ENCODE results near the gene PCARE.

DNA sequence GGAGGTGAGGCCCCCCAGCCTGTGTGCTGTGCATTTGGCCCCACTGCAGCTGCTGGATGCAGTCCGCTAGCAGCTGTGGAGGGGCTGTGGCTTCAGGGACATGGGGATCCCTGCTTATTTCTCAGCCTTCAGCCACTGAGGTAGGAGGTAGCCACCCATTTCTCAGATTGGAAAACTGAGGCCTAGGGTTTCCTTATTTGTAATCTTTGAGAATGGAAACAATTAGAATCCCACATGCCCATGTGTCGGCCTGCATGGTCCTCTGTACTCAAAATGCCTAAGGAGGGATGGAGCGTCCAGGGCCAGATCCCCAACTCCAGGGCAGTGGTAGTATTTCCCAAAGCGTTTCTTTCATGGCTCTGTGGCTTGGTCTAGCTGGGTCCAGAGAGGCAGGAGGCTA, 51.1 kb downstream of the PCARE start:
- TF ChIP-seq POLR2A (IDR thresholded peaks at IDR 0.05; ENCODE audit: low read depth, low read length) (no peak), POLR2AphosphoS5 (IDR thresholded peaks at IDR 0.05; ENCODE audit: low read depth, low read length) (no peak), TAF1 (IDR thresholded peaks at IDR 0.05; ENCODE audit: borderline replicate concordance, low read depth, low read length) (no peak)
